Measurements from ENCODE around the gene GPR26.

Gene GPR26, protein sequence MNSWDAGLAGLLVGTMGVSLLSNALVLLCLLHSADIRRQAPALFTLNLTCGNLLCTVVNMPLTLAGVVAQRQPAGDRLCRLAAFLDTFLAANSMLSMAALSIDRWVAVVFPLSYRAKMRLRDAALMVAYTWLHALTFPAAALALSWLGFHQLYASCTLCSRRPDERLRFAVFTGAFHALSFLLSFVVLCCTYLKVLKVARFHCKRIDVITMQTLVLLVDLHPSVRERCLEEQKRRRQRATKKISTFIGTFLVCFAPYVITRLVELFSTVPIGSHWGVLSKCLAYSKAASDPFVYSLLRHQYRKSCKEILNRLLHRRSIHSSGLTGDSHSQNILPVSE

DNA sequence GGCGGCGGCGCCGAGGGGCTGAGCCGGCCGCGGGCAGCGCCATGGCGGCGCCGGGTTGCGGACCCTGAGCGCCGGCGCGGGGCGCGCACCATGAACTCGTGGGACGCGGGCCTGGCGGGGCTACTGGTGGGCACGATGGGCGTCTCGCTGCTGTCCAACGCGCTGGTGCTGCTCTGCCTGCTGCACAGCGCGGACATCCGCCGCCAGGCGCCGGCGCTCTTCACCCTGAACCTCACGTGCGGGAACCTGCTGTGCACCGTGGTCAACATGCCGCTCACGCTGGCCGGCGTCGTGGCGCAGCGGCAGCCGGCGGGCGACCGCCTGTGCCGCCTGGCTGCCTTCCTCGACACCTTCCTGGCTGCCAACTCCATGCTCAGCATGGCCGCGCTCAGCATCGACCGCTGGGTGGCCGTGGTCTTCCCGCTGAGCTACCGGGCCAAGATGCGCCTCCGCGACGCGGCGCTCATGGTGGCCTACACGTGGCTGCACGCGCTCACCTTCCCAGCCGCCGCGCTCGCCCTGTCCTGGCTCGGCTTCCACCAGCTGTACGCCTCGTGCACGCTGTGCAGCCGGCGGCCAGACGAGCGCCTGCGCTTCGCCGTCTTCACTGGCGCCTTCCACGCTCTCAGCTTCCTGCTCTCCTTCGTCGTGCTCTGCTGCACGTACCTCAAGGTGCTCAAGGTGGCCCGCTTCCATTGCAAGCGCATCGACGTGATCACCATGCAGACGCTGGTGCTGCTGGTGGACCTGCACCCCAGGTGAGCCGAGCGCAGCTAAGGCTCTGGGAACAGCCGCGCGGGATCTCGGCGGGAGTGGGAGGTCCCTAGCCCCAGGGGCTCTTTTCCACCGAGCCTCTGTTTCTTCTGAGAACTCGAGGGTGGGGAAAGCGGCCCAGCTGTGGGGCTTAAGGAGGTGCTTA is at the start of gene GPR26:
GPR26 (plus strand) TSS at position 38 of the 919 bp plus-strand sequence; CDS start at position 91, 53 bp downstream.
- DNase-seq (ENCODE audit: low read depth) = no peak
- TF ChIP-seq, protein P1, sequence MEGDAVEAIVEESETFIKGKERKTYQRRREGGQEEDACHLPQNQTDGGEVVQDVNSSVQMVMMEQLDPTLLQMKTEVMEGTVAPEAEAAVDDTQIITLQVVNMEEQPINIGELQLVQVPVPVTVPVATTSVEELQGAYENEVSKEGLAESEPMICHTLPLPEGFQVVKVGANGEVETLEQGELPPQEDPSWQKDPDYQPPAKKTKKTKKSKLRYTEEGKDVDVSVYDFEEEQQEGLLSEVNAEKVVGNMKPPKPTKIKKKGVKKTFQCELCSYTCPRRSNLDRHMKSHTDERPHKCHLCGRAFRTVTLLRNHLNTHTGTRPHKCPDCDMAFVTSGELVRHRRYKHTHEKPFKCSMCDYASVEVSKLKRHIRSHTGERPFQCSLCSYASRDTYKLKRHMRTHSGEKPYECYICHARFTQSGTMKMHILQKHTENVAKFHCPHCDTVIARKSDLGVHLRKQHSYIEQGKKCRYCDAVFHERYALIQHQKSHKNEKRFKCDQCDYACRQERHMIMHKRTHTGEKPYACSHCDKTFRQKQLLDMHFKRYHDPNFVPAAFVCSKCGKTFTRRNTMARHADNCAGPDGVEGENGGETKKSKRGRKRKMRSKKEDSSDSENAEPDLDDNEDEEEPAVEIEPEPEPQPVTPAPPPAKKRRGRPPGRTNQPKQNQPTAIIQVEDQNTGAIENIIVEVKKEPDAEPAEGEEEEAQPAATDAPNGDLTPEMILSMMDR (IDR thresholded peaks at IDR 0.05; ENCODE audit: low read depth, low read length, missing control alignments) = no peak
- H3K4me3 ChIP-seq (ENCODE audit: low read depth, low read length) = no peak within 1 kb of the TSS

DNA sequence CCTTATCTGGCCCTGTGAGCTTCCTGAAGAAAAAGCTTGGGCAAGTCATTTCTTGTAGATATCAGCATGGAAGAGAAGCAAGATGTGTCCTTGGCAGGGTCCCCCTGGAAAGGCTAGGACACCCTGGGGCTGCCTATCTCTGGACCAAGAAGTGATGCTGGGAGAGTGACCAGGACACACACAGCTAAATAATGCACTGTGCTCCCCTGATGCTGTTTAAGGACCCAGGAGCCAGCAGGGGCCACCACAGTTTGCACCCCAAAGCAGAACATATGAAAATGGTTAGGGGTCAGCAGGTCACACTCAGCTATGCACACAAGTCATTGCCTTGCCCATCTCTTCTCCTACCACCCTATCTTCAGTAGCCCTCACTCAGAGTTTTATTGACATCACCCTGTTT is 47.9 kb upstream of the GPR26 start:
- TF ChIP-seq, protein P1 (IDR thresholded peaks at IDR 0.05; ENCODE audit: low read depth, low read length, missing control alignments) = no peak
- DNase-seq (ENCODE audit: low read depth) = no peak
- no peak overlapping the region for H3K4me3 ChIP-seq (ENCODE audit: low read depth, low read length)

DNA sequence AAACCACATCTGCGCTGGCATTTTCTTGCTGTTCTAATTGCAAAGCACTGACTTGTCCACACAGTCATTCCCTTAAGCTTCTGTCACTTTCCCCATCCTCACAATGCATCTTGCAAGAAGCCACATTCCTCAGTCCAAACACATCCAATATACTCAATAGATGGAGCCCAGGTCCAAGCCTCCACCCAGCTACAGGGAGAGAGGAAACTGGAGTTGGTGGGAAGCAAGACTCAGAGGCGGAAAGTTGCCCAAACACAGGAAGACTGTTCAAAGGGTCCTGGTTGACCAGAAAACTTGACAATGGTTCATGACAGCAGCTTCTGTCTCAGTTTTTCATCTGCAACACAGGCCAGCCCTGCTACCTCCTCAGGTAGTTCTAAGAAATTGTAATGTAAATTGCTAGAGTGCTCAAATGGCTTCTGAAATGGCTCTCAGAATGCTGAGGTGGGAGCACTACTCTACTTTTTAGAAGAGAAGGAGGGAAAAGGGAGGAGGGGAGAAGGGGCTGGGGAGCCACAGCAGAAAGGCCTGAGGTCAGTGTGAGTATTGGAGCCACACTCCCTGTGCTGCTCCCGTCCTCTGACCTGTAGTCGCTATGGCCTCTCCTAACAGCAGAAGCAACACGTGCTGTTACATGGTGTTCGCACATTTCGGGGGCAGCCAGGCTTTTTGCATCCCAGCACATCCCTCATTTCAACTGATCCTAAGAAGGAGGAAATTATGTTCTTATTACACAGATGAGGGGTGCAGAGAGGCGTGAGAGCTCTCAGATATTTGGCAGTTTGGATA is 46.9 kb upstream of the GPR26 start:
- TF ChIP-seq, protein P1 (IDR thresholded peaks at IDR 0.05; ENCODE audit: low read depth, low read length, missing control alignments) = no peak
- H3K4me3 ChIP-seq (ENCODE audit: low read depth, low read length) = no peak overlapping the region
- DNase-seq (ENCODE audit: low read depth) = no peak

DNA sequence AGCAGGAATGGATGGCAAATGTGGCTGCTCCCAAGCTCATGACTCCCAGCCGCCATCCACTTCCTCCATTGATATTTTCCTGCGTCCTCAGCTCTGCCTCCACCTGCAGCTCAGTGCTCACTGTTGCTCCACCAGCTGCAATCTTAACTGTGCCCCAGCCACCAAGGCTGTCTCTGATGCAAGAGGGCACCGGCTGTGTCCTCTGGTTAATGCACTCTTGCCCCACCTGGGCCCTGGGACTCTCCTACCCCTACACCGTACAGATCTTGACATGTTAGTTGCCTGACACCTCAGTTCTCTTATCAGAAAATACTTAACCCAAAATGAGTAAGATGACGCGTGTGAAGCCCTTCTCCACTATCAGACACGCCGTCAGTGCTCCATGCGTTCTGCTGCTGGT is 45.5 kb upstream of the GPR26 start:
- H3K4me3 ChIP-seq (ENCODE audit: low read depth, low read length) = no peak overlapping the region
- DNase-seq (ENCODE audit: low read depth) = no peak
- TF ChIP-seq, protein P1 (IDR thresholded peaks at IDR 0.05; ENCODE audit: low read depth, low read length, missing control alignments) = no peak

DNA sequence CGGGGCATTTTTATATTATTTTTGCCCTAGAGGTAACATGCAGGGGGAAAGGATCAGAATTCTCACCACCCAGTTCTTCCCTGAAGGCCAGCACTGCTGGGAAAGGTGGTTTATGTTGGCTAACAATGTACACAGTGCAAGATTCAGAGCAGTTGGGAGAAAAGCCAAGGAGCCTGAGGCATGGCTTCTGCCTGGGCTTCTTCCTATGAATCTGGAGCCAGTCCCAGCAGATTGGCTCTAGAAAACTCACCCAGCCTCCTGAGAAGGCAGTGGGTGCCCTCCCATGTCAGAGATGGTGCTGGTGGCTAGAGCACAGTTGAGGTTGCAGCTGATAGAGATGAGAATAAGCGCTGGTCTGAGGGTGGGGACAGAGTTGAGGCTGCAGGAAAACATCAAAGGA is 44.7 kb upstream of the GPR26 start:
- DNase-seq (ENCODE audit: low read depth) = no peak
- TF ChIP-seq, protein P1 (IDR thresholded peaks at IDR 0.05; ENCODE audit: low read depth, low read length, missing control alignments) = no peak
- H3K4me3 ChIP-seq (ENCODE audit: low read depth, low read length) = no peak overlapping the region

DNA sequence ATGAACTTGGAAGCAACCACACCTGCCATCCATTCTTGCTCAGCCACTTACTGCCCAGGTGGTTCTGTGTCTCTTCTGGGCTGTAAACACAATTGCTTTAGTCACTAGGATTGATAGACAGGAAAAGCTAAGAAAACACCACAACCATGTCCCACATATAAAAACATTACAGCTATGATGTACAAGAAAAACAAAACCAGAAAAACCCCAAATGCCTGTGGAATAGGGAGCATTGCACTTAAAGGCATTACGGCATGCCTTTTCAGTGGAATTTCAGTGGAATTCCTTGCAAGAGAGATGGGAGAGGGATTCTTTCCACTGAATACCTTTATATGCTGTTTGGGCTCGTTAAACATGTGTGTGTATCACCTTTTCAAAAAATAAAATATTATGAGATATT is 44.2 kb upstream of the GPR26 start:
- TF ChIP-seq, protein P1 (IDR thresholded peaks at IDR 0.05; ENCODE audit: low read depth, low read length, missing control alignments) = no peak
- no peak for DNase-seq (ENCODE audit: low read depth)
- H3K4me3 ChIP-seq (ENCODE audit: low read depth, low read length) = no peak overlapping the region
